Measurements from ENCODE around the gene ENTPD8. TPM values are rescaled to one million over a fixed set of nuclear protein-coding genes. Genes with fewer than 3 reads are reported as not detected.

Gene ENTPD8
- total and polyA plus RNA-seq, 2 of the 4 experiments (the other 2 are of a cell fraction), result 0.07 TPM; not detected in 1

DNA sequence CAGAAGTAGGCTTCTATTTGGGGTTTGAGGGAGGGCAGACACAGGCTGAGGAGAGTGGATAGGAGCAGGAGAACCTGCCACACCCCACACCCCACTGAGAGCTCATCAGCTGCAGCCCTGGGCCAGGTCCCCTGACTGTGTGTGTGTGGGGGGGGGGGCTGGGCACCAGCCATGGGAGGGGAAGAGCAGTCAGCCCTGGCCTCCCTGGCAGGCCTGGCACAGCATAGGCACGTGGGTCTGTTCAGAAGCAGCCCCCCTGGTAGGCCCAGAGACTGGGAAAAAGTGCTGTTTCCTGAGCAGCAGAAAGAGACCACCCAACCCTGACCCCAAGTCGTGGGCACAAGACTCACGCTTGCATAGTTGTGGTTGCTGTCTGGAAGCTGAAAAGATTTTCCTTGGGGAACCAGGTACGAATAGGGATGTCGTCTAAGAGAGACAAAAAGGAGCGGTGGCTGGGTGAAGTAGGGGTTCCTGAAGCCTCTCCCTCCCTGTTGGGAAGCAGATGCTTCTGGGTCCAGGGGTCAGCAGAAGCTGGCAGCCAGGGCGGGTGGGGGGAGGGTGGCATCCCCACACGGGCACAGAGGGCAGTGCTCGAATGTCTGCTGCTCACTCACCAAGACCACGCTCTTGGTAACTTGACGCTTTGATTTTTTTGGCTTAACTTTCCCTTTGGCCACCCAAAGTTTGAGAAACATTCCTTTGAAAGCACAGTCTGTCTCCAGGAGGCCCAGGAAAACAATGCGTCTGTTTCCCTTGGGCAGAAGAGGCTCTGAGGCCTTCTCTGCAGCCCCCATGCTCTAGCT, 15.1 kb upstream of the ENTPD8 start:
- POLR2A ChIA-PET (ENCODE audit: unreplicated experiment), result no interaction called here
- Histone ChIP-seq H2BK15ac (ENCODE audit: low read depth, low read length) (no peak overlapping the region), H4K20me1 (ENCODE audit: insufficient read depth, low read length) (peaks cover 37% of the 10 kb centered on the region), H4K5ac (ENCODE audit: low read depth, low read length) (no peak overlapping the region), H3K36me3 (ENCODE audit: control insufficient read depth, insufficient read depth, low read length) (peaks cover 32% of the 10 kb centered on the region), H2BK5ac (ENCODE audit: low read depth, low read length, poor library complexity, severe bottlenecking) (no peak overlapping the region), H3K14ac (replicated peaks; ENCODE audit: low read depth, low read length) (no peak overlapping the region), H3K4ac (ENCODE audit: low read depth, low read length) (no peak overlapping the region), H3K27ac (ENCODE audit: insufficient read depth, low read length) (no peak overlapping the region), H3K79me1 (ENCODE audit: low read depth in 1 of 2, low read length in 2 of 2) (peaks cover 6 to 42% of the 10 kb centered on the region in 2 experiments; a peak in 3 of 4 replicates), H3K4me2 (ENCODE audit: low read depth, low read length) (peak overlapping the region; percentile 6; the same call in 1 of the 2 replicates), H2AK5ac (ENCODE audit: low read depth, low read length) (no peak overlapping the region; the same call in 1 of the 2 replicates), H3K23ac (ENCODE audit: low read depth, low read length) (peak overlapping the region; percentile 42; the same call in 1 of the 2 replicates), H3K18ac (ENCODE audit: low read depth, low read length) (no peak overlapping the region), H3K27me3 (ENCODE audit: control insufficient read depth, insufficient read depth, low read length) (no peaks in the 10 kb centered on the region), H3K4me1 (ENCODE audit: control insufficient read depth, insufficient read depth, low read length) (peaks cover 24% of the 10 kb centered on the region), H3K4me3 (ENCODE audit: insufficient read depth, low read depth, low read length) (no peak overlapping the region), H3K56ac (ENCODE audit: extremely low read depth, insufficient read depth, low read length) (no peak overlapping the region), H3K9me1 (ENCODE audit: insufficient read depth, low read length) (no peaks in the 10 kb centered on the region), H2AK9ac (replicated peaks; ENCODE audit: low read depth, low read length, poor library complexity) (peak overlapping the region; percentile 55), H3K9ac (ENCODE audit: low read depth, low read length) (no peak overlapping the region), H2BK120ac (ENCODE audit: low read depth, low read length) (no peak overlapping the region), H2BK20ac (ENCODE audit: low read depth, low read length) (no peak overlapping the region), H3K9me3 (ENCODE audit: control insufficient read depth, insufficient read depth, low read length) (no peaks in the 10 kb centered on the region), H4K8ac (ENCODE audit: low read depth in 2 of 2, low read length in 2 of 2) (no peak overlapping the region), H2AFZ (replicated peaks; ENCODE audit: low read length, poor library complexity) (peak overlapping the region; percentile 21), H4K91ac (ENCODE audit: insufficient read depth, low read depth, low read length) (no peak overlapping the region)
- ATAC-seq (ENCODE audit: low read depth) (no peak), DNase-seq (peak; percentile 28)
- intact Hi-C loops (cut with micrococcal nuclease) (no loop called here), dilution Hi-C loops (cut with HindIII; ENCODE audit: low sequenced_read_pairs, unreplicated experiment) (no loop called here), in situ Hi-C loops (cut with MboI; ENCODE audit: low sequenced_read_pairs) (no loop called here)
- 83% methylated on average over 3 of the region's 12 CpGs; no CpG with 5 or more reads in 1 of the 2 experiments for WGBS, 2 experiments (ENCODE audit: extremely low coverage in 2 of 2, insufficient read length in 1 of 2)
- CTCF ChIA-PET, result no interaction called here
- TF ChIP-seq BHLHE40 (IDR thresholded peaks at IDR 0.05; ENCODE audit: low read depth, low read length), result no peak
- no peak for TF ChIP-seq FOS (IDR thresholded peaks at IDR 0.05; ENCODE audit: low read depth, low read length)
- TF ChIP-seq MXI1 (IDR thresholded peaks at IDR 0.05; ENCODE audit: borderline replicate concordance, low read depth, low read length), result no peak
- no peak for TF ChIP-seq POLR2A (IDR thresholded peaks at IDR 0.05; ENCODE audit: low read depth, low read length)
- TF ChIP-seq MAFK (IDR thresholded peaks at IDR 0.05; ENCODE audit: low read depth, low read length), result no peak
- TF ChIP-seq CTCF (conservative IDR thresholded peaks at IDR 0.05; ENCODE audit: low read depth, low read length), result no peak
- TF ChIP-seq RCOR1 (IDR thresholded peaks at IDR 0.05; ENCODE audit: insufficient replicate concordance, low read length), result no peak
- no peak for TF ChIP-seq RAD21 (IDR thresholded peaks at IDR 0.05; ENCODE audit: low read length)
- TF ChIP-seq, protein P1, sequence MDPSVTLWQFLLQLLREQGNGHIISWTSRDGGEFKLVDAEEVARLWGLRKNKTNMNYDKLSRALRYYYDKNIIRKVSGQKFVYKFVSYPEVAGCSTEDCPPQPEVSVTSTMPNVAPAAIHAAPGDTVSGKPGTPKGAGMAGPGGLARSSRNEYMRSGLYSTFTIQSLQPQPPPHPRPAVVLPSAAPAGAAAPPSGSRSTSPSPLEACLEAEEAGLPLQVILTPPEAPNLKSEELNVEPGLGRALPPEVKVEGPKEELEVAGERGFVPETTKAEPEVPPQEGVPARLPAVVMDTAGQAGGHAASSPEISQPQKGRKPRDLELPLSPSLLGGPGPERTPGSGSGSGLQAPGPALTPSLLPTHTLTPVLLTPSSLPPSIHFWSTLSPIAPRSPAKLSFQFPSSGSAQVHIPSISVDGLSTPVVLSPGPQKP (IDR thresholded peaks at IDR 0.05; ENCODE audit: borderline replicate concordance, low read depth, low read length), result no peak
- TF ChIP-seq CEBPB (IDR thresholded peaks at IDR 0.05; ENCODE audit: low read depth, low read length), result no peak
- TF ChIP-seq NFE2L2 (IDR thresholded peaks at IDR 0.05; ENCODE audit: low read depth, low read length), result no peak
- TF ChIP-seq CHD1 (IDR thresholded peaks at IDR 0.05; ENCODE audit: low read depth, low read length), result no peak
- no peak for TF ChIP-seq SMC3 (IDR thresholded peaks at IDR 0.05; ENCODE audit: low read depth, low read length)
- no peak for TF ChIP-seq RFX5 (IDR thresholded peaks at IDR 0.05; ENCODE audit: low read depth, low read length)
- no TSS peak for BruUV-seq (replicated peaks)

All from IMR-90 (cell line).